Tibial nerve (tissue), 4 donors: ENCODE data around the gene ZSWIM6. TPM values are rescaled to one million over a fixed set of nuclear protein-coding genes. Genes with fewer than 3 reads are reported as not detected.

ENCODE experiments used
- DNase-seq, 2 donors: peaks; one replicate each; pipeline ENCODE4 v3.0.0-alpha.2; 2019; ENCODE audit warnings: low spot score in 2 of 2
- H3K27ac ChIP-seq, 4 donors: fragments of 200-600 bp; sonication (generic) in 3 of 4; one replicate each; pipeline ENCODE4 v1.5.1; 2017 to 2019; ENCODE audit warnings: mild to moderate bottlenecking in 1 of 4
- H3K27me3 ChIP-seq, 2 donors: fragments of 200-600 bp; sonication (generic) in 1 of 2; one replicate each; pipeline versions ENCODE4 v1.5.1 to v1.6.0; 2017 to 2019
- H3K36me3 ChIP-seq, 3 donors: fragments of 200-600 bp; sonication (generic); one replicate each; pipeline ENCODE4 v1.5.1; 2018 to 2019
- H3K4me1 ChIP-seq, 4 donors: fragments of 200-600 bp; sonication (generic) in 3 of 4; one replicate each; pipeline ENCODE4 v1.5.1; 2017 to 2019
- H3K4me3 ChIP-seq, 4 donors: fragments of 200-600 bp; sonication (generic) in 3 of 4; one replicate each; pipeline ENCODE4 v1.5.1; 2017 to 2019; ENCODE audit warnings: mild to moderate bottlenecking in 1 of 4, moderate library complexity in 1 of 4
- H3K9me3 ChIP-seq, 4 donors: fragments of 200-600 bp; sonication (generic) in 3 of 4; one replicate each; pipeline ENCODE4 v1.5.1; 2017 to 2019
- EP300 ChIP-seq, 2 donors: sonication (generic); formaldehyde crosslinking; IDR thresholded peaks; one replicate each; pipeline ENCODE4 v1.6.1; 2017; ENCODE audit warnings: antibody characterized with exemption in 2 of 2, mild to moderate bottlenecking in 1 of 2
- POLR2A ChIP-seq, 2 donors: fragments of 450-650 bp; IDR thresholded peaks; one replicate each; pipeline ENCODE4 v1.6.1; 2017; ENCODE audit warnings: antibody characterized with exemption in 2 of 2, mild to moderate bottlenecking in 2 of 2, moderate library complexity in 2 of 2
- WGBS, 2 donors: methylation state at CpG; one replicate each; pipeline ENCODE4 v1.1.5; 2018; 5-methylcytosine and 5-hydroxymethylcytosine counted together
- total RNA-seq, 4 donors: library from RNA; depleted of rRNA; stranded (reverse); fragments of >200 nt; gene quantifications; one replicate each; pipeline ENCODE4 v1.1.0, GENCODE V29; 2016
- TF ChIP-seq, protein P1 (sequence below), 5 experiments: fragments of 200-600 bp in 3 of 5; fragments of 450-650 bp in 2 of 5; sonication (generic) in 3 of 5; IDR thresholded peaks; one replicate each; pipeline ENCODE4 v1.5.1; 2016 to 2019; ENCODE audit warnings: antibody characterized with exemption in 5 of 5, mild to moderate bottlenecking in 3 of 5, moderate library complexity in 2 of 5

ZSWIM6 gene
- total RNA-seq, 4 donors from 2014 or later: 10.6 to 15.5 (median 13.7) TPM

DNA sequence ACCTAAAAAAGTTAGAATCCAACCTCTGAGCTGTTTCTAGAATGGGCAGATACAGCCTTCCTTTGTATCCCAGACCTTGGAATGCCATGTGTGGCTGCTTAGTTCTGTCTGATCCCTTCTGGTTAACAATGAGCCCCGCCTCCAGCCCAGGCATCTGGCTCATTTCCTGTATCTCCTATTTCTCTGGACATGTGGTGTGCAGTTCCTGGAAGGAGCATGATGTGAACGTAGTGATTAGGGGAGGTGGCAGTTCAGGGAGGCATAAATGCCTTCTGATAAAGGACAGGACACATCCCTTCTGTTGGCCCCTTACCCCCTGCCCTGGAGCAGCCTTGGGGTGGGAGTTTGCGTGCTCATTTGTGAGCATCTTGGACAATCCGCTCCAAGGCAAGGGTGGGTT is 243.0 kb downstream of the ZSWIM6 start:
- no peaks in the 10 kb centered on the region for H3K9me3 ChIP-seq
- no peaks in the 10 kb centered on the region for H3K4me1 ChIP-seq
- H3K4me3 ChIP-seq: no peak overlapping the region
- DNase-seq: no peak
- H3K27ac ChIP-seq: no peak overlapping the region
- H3K27me3 ChIP-seq: no peaks in the 10 kb centered on the region
- H3K36me3 ChIP-seq: no peaks in the 10 kb centered on the region
- WGBS, 2 donors: 72 to 77% methylated on average over 4 of the region's 4 CpGs
- TF ChIP-seq POLR2A (IDR thresholded peaks at IDR 0.05) (no peak), EP300 (IDR thresholded peaks at IDR 0.05) (no peak)

DNA sequence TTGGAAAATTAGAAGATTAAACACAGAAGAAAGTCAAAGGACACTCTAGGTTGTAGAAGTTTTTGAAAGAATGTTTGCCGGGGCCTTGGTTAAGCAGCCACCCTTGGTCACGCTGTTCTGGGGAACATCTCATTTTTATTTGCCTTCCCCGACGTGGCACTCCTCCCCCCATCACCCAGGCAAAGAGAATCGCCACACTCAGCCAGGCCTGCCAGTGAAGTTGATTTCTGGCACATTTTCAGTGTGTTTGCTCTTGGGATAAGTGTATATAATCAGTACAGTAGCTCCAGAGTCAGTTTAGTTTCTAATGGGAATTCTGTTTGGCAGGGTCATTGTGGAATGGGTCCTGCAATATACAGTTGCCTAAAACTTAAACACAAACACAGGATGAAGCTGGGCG is 243.5 kb downstream of the ZSWIM6 start:
- 89 to 90% methylated on average over 6 of the region's 6 CpGs for WGBS, 2 donors
- TF ChIP-seq EP300 (IDR thresholded peaks at IDR 0.05) (no peak), POLR2A (IDR thresholded peaks at IDR 0.05) (no peak)
- Histone ChIP-seq H3K9me3 (no peaks in the 10 kb centered on the region), H3K36me3 (no peaks in the 10 kb centered on the region), H3K27ac (no peak overlapping the region), H3K4me1 (no peaks in the 10 kb centered on the region), H3K4me3 (no peak overlapping the region), H3K27me3 (no peaks in the 10 kb centered on the region)
- DNase-seq: no peak

DNA sequence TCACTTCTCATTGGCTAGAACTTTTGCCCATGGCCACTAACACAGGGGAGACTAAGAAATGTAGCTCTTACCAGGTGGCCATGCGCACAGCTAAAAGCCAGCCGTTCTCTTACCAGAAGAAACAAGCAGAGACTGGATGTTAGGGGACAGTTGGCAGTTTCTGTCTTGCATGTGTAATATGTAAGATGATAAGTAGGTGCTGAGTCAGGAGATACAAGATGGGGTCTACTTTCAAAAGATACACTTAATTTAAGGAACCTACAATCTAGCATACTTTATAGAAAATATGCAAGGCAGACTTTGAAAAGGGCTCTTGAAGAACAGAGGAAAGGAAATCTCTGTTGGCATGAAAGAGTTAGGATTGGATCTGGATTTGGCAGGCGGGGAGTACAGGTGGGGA is 244.5 kb downstream of the ZSWIM6 start:
- H3K36me3 ChIP-seq: no peaks in the 10 kb centered on the region
- 93 to 95% methylated on average over 3 of the region's 3 CpGs for WGBS, 2 donors

DNA sequence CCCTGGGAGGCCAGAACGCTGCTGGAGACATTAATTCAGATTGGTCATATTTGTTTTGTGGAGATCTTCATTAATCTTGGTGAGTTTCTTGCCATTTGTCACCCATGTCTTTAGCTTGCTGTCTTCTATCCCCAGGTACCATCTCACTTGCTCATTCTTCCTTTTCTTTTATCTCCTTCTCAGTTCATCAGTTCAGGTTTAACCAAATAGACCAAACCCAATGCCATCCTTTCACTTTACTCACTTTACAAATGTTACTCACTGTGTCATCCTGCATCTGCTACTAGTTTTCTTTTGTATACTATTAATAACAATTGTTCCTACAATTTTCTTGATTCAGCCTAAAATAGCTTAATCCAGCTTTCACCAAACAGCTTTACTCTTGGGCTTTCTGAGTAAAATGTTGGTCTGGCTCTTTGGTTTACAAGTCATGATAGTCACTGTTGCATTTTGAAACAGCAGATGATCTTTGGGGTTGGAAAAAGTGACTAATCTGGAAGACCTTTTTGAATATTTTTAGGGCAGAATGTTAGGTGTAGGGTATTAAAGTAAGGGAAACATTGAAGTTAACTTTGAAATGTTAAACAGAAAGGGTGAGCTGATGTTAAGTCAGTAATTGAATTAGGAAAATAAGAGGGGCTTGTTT is 246.9 kb downstream of the ZSWIM6 start:
- DNase-seq: no peak
- H3K4me3 ChIP-seq: no peak overlapping the region
- 83 to 86% methylated on average over 1 of the region's 1 CpG for WGBS, 2 donors
- TF ChIP-seq POLR2A (IDR thresholded peaks at IDR 0.05) (no peak), EP300 (IDR thresholded peaks at IDR 0.05) (no peak)
- TF ChIP-seq, protein P1, sequence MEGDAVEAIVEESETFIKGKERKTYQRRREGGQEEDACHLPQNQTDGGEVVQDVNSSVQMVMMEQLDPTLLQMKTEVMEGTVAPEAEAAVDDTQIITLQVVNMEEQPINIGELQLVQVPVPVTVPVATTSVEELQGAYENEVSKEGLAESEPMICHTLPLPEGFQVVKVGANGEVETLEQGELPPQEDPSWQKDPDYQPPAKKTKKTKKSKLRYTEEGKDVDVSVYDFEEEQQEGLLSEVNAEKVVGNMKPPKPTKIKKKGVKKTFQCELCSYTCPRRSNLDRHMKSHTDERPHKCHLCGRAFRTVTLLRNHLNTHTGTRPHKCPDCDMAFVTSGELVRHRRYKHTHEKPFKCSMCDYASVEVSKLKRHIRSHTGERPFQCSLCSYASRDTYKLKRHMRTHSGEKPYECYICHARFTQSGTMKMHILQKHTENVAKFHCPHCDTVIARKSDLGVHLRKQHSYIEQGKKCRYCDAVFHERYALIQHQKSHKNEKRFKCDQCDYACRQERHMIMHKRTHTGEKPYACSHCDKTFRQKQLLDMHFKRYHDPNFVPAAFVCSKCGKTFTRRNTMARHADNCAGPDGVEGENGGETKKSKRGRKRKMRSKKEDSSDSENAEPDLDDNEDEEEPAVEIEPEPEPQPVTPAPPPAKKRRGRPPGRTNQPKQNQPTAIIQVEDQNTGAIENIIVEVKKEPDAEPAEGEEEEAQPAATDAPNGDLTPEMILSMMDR (IDR thresholded peaks at IDR 0.05): no peak
- no peaks in the 10 kb centered on the region for H3K9me3 ChIP-seq
- no peak overlapping the region for H3K27ac ChIP-seq
- no peaks in the 10 kb centered on the region for H3K27me3 ChIP-seq
- peaks cover 0 to 16% (median 0%) of the 10 kb centered on the region in 4 donors for H3K4me1 ChIP-seq
- no peaks in the 10 kb centered on the region for H3K36me3 ChIP-seq

More for the DNA sequence above, 244.5 kb downstream of the ZSWIM6 start:
- no peak for TF ChIP-seq EP300 (IDR thresholded peaks at IDR 0.05)
- TF ChIP-seq, protein P1 (IDR thresholded peaks at IDR 0.05): no peak
- no peak for TF ChIP-seq POLR2A (IDR thresholded peaks at IDR 0.05)
- no peak overlapping the region for H3K27ac ChIP-seq
- no peaks in the 10 kb centered on the region for H3K27me3 ChIP-seq
- H3K4me1 ChIP-seq: no peaks in the 10 kb centered on the region
- H3K4me3 ChIP-seq: no peak overlapping the region
- DNase-seq: no peak
- H3K9me3 ChIP-seq: no peaks in the 10 kb centered on the region

DNA sequence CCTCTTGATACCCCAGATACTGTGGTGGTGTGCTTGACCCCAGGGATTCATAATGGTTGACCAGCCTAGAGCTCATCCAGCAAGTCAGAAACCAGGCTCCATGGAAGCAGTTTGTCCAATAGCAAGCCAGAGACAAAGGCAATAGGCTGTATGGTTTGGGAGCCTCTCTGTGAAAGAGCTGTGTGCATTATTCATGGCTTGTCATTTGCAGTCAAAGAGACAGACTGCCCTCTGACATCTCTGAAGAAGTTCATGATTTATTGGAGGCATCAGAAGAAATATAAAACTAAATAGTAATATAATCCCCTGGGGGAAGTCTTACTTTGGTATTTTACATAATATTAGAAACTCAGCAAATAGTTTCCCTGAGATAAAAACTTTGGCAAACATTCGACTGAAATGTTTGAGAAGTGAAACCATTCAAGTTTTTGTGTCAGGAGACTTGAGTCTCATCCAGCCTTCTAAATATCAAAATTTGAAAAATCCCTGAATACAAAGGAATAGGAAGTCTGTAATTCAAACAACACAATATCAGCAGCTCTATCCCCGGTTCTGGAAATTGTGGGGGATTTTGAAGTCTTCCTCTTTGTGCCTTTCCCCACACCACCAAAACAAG is 250.3 kb downstream of the ZSWIM6 start:
- H3K27me3 ChIP-seq: no peaks in the 10 kb centered on the region
- peaks cover 0 to 35% (median 0%) of the 10 kb centered on the region in 4 donors for H3K4me1 ChIP-seq
- no peak for TF ChIP-seq POLR2A (IDR thresholded peaks at IDR 0.05)
- TF ChIP-seq, protein P1 (IDR thresholded peaks at IDR 0.05): no peak
- TF ChIP-seq EP300 (IDR thresholded peaks at IDR 0.05): no peak
- 7 to 8% methylated on average over 2 of the region's 2 CpGs for WGBS, 2 donors
- no peaks in the 10 kb centered on the region for H3K36me3 ChIP-seq
- H3K9me3 ChIP-seq: no peaks in the 10 kb centered on the region
- no peak for DNase-seq
- H3K4me3 ChIP-seq: no peak overlapping the region
- H3K27ac ChIP-seq: peak overlapping the region in 2 of 4 donors; percentile 6 to 8

DNA sequence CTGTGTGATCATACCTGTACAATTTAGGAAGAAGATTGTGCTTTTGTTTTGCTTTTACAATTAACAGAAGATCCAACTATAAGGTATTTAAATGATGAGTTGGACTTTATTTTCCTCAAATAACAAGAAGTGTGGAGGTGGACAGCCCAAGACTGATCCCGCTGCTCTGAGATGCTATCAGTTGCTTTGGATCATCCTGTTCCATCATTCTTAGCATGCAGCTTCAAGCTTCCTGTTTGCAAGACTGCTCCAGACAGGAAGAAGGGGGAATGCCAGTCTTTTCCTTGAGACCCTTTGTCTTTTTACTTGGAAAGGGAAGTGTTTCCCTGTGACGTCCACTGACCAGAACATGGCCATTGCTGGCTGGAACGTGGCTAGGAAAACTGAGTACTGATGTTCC is 250.8 kb downstream of the ZSWIM6 start:
- Histone ChIP-seq H3K4me1 (peaks cover 0 to 36% (median 0%) of the 10 kb centered on the region in 4 donors), H3K9me3 (no peaks in the 10 kb centered on the region), H3K27me3 (no peaks in the 10 kb centered on the region), H3K36me3 (no peaks in the 10 kb centered on the region), H3K4me3 (no peak overlapping the region), H3K27ac (peak overlapping the region in 1 of 4 donors; percentile 6)
- 62 to 71% methylated on average over 3 of the region's 3 CpGs for WGBS, 2 donors
- TF ChIP-seq, protein P1 (IDR thresholded peaks at IDR 0.05): no peak
- no peak for TF ChIP-seq POLR2A (IDR thresholded peaks at IDR 0.05)
- no peak for TF ChIP-seq EP300 (IDR thresholded peaks at IDR 0.05)
- no peak for DNase-seq
